ENCODE results near the gene NUP214. TPM values are rescaled to one million over a fixed set of nuclear protein-coding genes. Genes with fewer than 3 reads are reported as not detected.

The NUP214 gene
- total and polyA plus RNA-seq, 8 donors: 43.8 to 58.4 (median 47.4) TPM

DNA sequence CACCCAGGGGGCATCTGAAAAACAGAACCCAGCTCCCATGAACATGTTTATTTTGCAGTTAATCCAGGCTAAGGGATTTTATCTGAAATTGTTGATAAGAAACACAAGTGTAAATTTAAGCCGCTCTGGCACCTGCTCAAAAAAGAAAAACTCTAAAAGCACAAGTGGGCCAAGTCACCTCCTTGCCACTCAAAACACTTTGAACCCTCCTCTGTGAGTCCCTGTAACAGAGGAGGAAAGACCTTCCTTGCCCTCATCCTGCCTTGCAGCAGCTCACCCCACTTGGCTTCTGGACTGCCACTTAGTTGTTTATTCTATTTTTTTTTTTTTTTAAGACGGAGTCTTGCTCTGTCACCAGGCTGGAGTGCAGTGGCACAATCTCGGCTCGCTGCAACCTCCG lies 111.4 kb downstream of the NUP214 start:
- peak; percentile 71 for ATAC-seq
- peaks cover 19 to 31% of the 10 kb centered on the region in 2 donors for H3K4me1 ChIP-seq
- H3K27ac ChIP-seq: peak overlapping the region in 1 of 2 donors; percentile 83

GRCh38 chr9:131237291-131237690 lies 111.9 kb downstream of the NUP214 start:
- intact Hi-C loops (cut with DNase I): no loop called here
- Histone ChIP-seq H3K27me3 (no peaks in the 10 kb centered on the region), H3K9me3 (no peaks in the 10 kb centered on the region), H3K27ac (peak overlapping the region in 1 of 2 donors; percentile 83), H3K4me3 (no peak overlapping the region), H3K4me1 (peaks cover 19 to 31% of the 10 kb centered on the region in 2 donors), H3K36me3 (peaks cover 0 to 35% of the 10 kb centered on the region in 2 donors)
- no peak for DNase-seq
- no peak for ATAC-seq
- TF ChIP-seq, protein P1, sequence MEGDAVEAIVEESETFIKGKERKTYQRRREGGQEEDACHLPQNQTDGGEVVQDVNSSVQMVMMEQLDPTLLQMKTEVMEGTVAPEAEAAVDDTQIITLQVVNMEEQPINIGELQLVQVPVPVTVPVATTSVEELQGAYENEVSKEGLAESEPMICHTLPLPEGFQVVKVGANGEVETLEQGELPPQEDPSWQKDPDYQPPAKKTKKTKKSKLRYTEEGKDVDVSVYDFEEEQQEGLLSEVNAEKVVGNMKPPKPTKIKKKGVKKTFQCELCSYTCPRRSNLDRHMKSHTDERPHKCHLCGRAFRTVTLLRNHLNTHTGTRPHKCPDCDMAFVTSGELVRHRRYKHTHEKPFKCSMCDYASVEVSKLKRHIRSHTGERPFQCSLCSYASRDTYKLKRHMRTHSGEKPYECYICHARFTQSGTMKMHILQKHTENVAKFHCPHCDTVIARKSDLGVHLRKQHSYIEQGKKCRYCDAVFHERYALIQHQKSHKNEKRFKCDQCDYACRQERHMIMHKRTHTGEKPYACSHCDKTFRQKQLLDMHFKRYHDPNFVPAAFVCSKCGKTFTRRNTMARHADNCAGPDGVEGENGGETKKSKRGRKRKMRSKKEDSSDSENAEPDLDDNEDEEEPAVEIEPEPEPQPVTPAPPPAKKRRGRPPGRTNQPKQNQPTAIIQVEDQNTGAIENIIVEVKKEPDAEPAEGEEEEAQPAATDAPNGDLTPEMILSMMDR (IDR thresholded peaks at IDR 0.05): no peak

More for the DNA sequence above, 111.4 kb downstream of the NUP214 start:
- intact Hi-C loops (cut with DNase I): no loop called here
- TF ChIP-seq, protein P1 (IDR thresholded peaks at IDR 0.05): no peak
- H3K4me3 ChIP-seq: no peak overlapping the region
- peak in 1 of 4 donors; percentile 37 for DNase-seq
- no peaks in the 10 kb centered on the region for H3K27me3 ChIP-seq
- peaks cover 0 to 40% of the 10 kb centered on the region in 2 donors for H3K36me3 ChIP-seq
- H3K9me3 ChIP-seq: no peaks in the 10 kb centered on the region

GRCh38 chr9:131237931-131238401 lies 112.6 kb downstream of the NUP214 start:
- DNase-seq (peak in 3 of 4 donors; percentile 33 to 91 (median 81)), ATAC-seq (peak; percentile 88)
- H3K9me3 ChIP-seq: peaks cover 0 to 2% of the 10 kb centered on the region in 2 donors
- H3K4me3 ChIP-seq: peak overlapping the region in 1 of 2 donors; percentile 17
- intact Hi-C loops (cut with DNase I): no loop called here
- TF ChIP-seq, protein P1 (IDR thresholded peaks at IDR 0.05): no peak
- no peaks in the 10 kb centered on the region for H3K27me3 ChIP-seq
- peaks cover 19 to 31% of the 10 kb centered on the region in 2 donors for H3K4me1 ChIP-seq
- H3K36me3 ChIP-seq: peaks cover 0 to 28% of the 10 kb centered on the region in 2 donors
- H3K27ac ChIP-seq: peak overlapping the region; percentile 62 to 83

DNA sequence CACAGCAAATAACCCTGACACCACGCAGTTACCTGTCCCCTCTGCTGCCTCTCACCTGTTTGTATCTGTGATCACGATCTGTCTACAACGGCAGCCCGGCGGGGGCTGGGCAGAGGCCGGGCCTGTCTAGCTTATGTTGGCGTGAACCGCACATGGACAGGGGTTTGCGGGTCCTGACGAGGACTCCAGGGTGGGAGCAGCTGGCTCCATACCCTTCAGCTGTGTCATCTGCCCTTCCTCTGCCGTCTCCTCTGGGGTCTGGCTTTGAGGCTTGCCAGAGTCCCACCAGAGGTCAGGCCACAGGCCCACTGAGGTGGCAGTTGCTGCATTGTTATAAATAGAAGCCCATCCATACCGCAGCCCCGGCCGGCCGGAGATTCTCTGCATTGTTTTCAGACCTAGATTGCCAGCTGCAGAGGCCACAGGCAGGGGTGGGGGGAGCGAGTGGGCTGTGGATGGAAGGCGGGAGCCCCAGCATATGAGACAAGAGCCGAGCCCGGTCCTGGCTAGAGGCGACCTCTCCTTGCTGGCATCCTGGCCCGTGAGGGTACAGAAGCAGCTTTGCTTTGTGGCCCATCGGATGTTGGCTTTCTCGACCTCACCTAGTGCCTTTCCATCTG lies 113.1 kb downstream of the NUP214 start:
- peak in 1 of 4 donors; percentile 77 for DNase-seq
- Histone ChIP-seq H3K36me3 (peaks cover 0 to 22% of the 10 kb centered on the region in 2 donors), H3K4me1 (peaks cover 19 to 31% of the 10 kb centered on the region in 2 donors), H3K27me3 (no peaks in the 10 kb centered on the region), H3K9me3 (peaks cover 0 to 2% of the 10 kb centered on the region in 2 donors), H3K27ac (peak overlapping the region; percentile 62 to 83), H3K4me3 (peak overlapping the region in 1 of 2 donors; percentile 17)
- intact Hi-C loops (cut with DNase I): no loop called here
- ATAC-seq: peak; percentile 2
- TF ChIP-seq, protein P1 (IDR thresholded peaks at IDR 0.05): no peak

DNA sequence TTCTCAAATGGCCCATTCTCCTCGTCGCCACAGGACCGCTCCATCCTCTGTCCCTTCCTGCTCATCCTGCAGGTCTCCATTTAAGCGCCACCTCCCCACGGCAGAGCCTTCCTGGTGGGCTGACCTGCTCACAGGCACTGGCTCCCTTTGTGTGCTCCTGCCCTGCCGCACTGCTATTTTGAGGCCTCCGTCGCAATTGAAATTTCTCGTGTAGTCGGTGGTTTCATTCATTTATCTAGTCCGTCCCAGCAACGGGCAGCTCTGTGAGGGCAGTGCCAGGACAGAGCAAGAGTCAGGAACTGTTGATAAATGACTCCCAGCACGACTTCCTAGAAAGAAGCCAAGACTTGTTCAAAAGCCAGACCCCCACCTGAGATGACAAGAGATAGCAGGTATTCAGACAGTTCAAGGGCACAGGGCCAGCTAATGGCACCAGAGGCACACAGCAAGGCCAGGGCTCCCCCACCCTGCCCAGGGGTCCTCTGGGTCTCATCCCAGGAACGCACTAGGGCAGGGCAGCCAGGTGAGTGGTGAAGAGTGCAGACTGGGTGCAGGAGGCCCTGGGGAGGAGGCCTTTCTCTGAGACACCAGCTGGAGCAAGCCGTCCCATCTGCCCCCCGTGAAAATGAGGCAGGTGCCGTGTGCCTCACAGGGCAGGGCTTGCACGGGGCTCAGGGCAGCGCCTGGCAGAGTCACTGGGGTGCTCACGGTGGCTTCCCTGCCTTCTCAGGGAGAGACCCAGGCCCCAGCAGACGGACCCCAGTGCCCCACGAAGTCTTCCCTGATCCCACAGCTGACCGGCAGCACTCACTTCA lies 114.0 kb downstream of the NUP214 start:
- ATAC-seq (no peak), DNase-seq (no peak)
- no peak overlapping the region for H3K27ac ChIP-seq
- H3K27me3 ChIP-seq: no peaks in the 10 kb centered on the region
- H3K4me3 ChIP-seq: no peak overlapping the region
- H3K36me3 ChIP-seq: peaks cover 0 to 14% of the 10 kb centered on the region in 2 donors
- peaks cover 0 to 2% of the 10 kb centered on the region in 2 donors for H3K9me3 ChIP-seq
- intact Hi-C loops (cut with DNase I): no loop called here
- H3K4me1 ChIP-seq: peaks cover 19 to 31% of the 10 kb centered on the region in 2 donors
- TF ChIP-seq, protein P1 (IDR thresholded peaks at IDR 0.05): no peak
